ENCODE results near the gene OR2AJ1.
"Not testable (repeated sequence)": the region's sequence is repeated elsewhere in the genome, so short reads cannot be mapped to it uniquely, and the experiment has no call there.

OR2AJ1 gene

DNA sequence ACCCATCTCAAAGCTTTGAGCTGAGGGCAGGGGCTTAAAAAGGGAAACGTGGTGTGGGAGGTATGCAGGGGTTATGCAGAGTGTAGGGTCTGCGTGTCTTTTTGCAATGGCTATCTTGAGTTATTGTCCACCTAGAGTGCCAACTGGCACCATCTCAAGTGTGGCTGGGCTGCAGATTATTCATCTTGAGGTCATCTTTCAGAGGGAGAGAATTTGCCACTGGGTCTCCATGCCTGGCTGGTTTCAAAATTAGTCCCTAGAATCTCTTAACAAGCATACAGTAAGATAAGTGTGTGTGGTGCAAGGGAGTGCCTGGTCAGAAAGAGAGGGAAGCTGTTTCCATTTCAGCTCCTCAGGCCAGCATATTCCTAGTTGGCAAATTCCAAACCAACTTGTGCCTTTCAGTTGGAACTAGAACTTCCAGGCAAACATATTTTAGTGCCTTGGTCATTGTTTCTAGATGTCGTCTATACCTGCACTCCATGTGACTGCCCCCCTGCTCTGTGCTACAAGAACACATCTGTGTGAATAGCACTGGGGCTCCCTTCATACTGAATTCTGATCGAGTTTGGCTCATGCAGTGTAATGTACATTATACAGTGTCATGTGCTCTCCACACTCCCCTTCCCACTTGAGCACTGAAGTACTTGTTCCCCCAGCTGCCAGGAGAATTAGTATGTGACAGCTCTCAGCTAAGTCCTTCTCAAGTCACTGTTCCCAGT lies 9.6 kb upstream of the OR2AJ1 start:
- Histone ChIP-seq H3K4me1 (ENCODE audit: control insufficient read depth, insufficient read depth, low read length) (no peaks in the 10 kb centered on the region), H3K9me3 (ENCODE audit: control insufficient read depth, insufficient read depth, low read depth, low read length) (peaks cover 38% of the 10 kb centered on the region), H3K27me3 (ENCODE audit: control insufficient read depth, insufficient read depth, low read length) (no peaks in the 10 kb centered on the region), H3K36me3 (ENCODE audit: control insufficient read depth, insufficient read depth, low read length) (no peaks in the 10 kb centered on the region), H3K27ac (ENCODE audit: low read depth, low read length) (no peak overlapping the region), H3K4me3 (ENCODE audit: low read depth, low read length) (no peak overlapping the region), H3K9ac (ENCODE audit: low read length) (no peak overlapping the region)

GRCh38 chr1:247919952-247920351 lies 4.7 kb upstream of the OR2AJ1 start, which contains the start of gene OR2T8:
Gene OR2T8 (plus strand): TSS chr1:247920252. CDS start chr1:247921018, 766 bp downstream.
- no peaks in the 10 kb centered on the region for H3K36me3 ChIP-seq (ENCODE audit: control insufficient read depth, insufficient read depth, low read length)
- no peaks in the 10 kb centered on the region for H3K27me3 ChIP-seq (ENCODE audit: control insufficient read depth, insufficient read depth, low read length)
- no peaks in the 10 kb centered on the region for H3K4me1 ChIP-seq (ENCODE audit: control insufficient read depth, insufficient read depth, low read length)
- H3K9ac ChIP-seq (ENCODE audit: low read length): no peak within 1 kb of the TSS
- no peak within 1 kb of the TSS for H3K27ac ChIP-seq (ENCODE audit: low read depth, low read length)
- peaks cover 19% of the 10 kb centered on the region; the same call in 1 of the 2 replicates for H3K9me3 ChIP-seq (ENCODE audit: control insufficient read depth, insufficient read depth, low read depth, low read length)
- no peak within 1 kb of the TSS for H3K4me3 ChIP-seq (ENCODE audit: low read depth, low read length)

GRCh38 chr1:247923941-247924340 lies 748 bp upstream of the OR2AJ1 start:
- Histone ChIP-seq H3K36me3 (ENCODE audit: control insufficient read depth, insufficient read depth, low read length) (no peaks in the 10 kb centered on the region), H3K9ac (ENCODE audit: low read length) (no peak overlapping the region), H3K4me3 (ENCODE audit: low read depth, low read length) (no peak overlapping the region), H3K27ac (ENCODE audit: low read depth, low read length) (no peak overlapping the region), H3K27me3 (ENCODE audit: control insufficient read depth, insufficient read depth, low read length) (no peaks in the 10 kb centered on the region; the same call in 1 of the 2 replicates), H3K4me1 (ENCODE audit: control insufficient read depth, insufficient read depth, low read length) (no peaks in the 10 kb centered on the region), H3K9me3 (ENCODE audit: control insufficient read depth, insufficient read depth, low read depth, low read length) (peaks cover 11% of the 10 kb centered on the region; the same call in 1 of the 2 replicates)

DNA sequence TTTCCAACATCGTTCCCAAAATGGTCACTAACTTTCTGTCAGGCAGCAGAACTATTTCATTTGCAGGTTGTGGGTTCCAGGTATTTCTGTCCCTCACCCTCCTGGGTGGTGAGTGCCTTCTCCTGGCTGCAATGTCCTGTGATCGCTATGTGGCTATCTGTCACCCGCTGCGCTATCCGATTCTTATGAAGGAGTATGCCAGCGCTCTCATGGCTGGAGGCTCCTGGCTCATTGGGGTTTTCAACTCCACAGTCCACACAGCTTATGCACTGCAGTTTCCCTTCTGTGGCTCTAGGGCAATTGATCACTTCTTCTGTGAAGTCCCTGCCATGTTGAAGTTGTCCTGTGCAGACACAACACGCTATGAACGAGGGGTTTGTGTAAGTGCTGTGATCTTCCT lies 9.3 kb downstream of the OR2AJ1 start:
- Histone ChIP-seq H3K4me3 (ENCODE audit: low read depth, low read length) (no peak overlapping the region), H3K4me1 (ENCODE audit: control insufficient read depth, insufficient read depth, low read length) (no peaks in the 10 kb centered on the region), H3K27ac (ENCODE audit: low read depth, low read length) (no peak overlapping the region), H3K9me3 (ENCODE audit: control insufficient read depth, insufficient read depth, low read depth, low read length) (peaks cover 29% of the 10 kb centered on the region), H3K27me3 (ENCODE audit: control insufficient read depth, insufficient read depth, low read length) (no peaks in the 10 kb centered on the region; the same call in 1 of the 2 replicates), H3K9ac (ENCODE audit: low read length) (no peak overlapping the region), H3K36me3 (ENCODE audit: control insufficient read depth, insufficient read depth, low read length) (no peaks in the 10 kb centered on the region)

DNA sequence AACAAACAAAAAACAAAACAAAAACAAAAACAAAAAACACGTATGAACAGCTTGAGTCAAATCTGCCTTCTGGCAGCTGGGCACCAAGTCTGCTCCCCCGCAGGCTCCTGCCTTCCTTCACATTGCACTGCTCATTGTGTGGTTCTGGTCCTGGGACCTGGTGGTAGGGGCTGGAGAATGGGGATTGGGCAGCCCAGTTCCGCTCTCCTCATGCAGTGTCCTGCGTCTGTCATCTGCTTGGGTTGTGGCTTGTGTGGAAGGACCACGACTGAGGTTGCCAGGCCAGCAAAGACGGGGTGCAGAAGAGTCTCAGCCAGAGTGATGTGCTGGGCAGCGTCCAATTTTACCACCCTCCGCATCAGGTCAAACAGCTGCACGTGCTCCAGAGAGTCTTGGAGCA lies 11.1 kb downstream of the OR2AJ1 start:
- no peaks in the 10 kb centered on the region for H3K36me3 ChIP-seq (ENCODE audit: control insufficient read depth, insufficient read depth, low read length)
- H3K9ac ChIP-seq (ENCODE audit: low read length): no peak overlapping the region
- H3K27ac ChIP-seq (ENCODE audit: low read depth, low read length): no peak overlapping the region
- H3K4me1 ChIP-seq (ENCODE audit: control insufficient read depth, insufficient read depth, low read length): no peaks in the 10 kb centered on the region
- no peak overlapping the region for H3K4me3 ChIP-seq (ENCODE audit: low read depth, low read length)
- H3K27me3 ChIP-seq (ENCODE audit: control insufficient read depth, insufficient read depth, low read length): peaks cover 3% of the 10 kb centered on the region; the same call in 1 of the 2 replicates
- peaks cover 31% of the 10 kb centered on the region for H3K9me3 ChIP-seq (ENCODE audit: control insufficient read depth, insufficient read depth, low read depth, low read length)

- peaks cover 32% of the 10 kb centered on the region for H3K9me3 ChIP-seq (ENCODE audit: control insufficient read depth, insufficient read depth, low read depth, low read length)
- H3K36me3 ChIP-seq (ENCODE audit: control insufficient read depth, insufficient read depth, low read length): no peaks in the 10 kb centered on the region
- no peak overlapping the region for H3K9ac ChIP-seq (ENCODE audit: low read length)
- H3K27me3 ChIP-seq (ENCODE audit: control insufficient read depth, insufficient read depth, low read length): peaks cover 3% of the 10 kb centered on the region; the same call in 1 of the 2 replicates
- no peak overlapping the region for H3K4me3 ChIP-seq (ENCODE audit: low read depth, low read length)
- H3K27ac ChIP-seq (ENCODE audit: low read depth, low read length): no peak overlapping the region
- H3K4me1 ChIP-seq (ENCODE audit: control insufficient read depth, insufficient read depth, low read length): no peaks in the 10 kb centered on the region
Measured at GRCh38 chr1:247936415-247936814, 11.7 kb downstream of the OR2AJ1 start.

GRCh38 chr1:247936965-247937734 lies 12.5 kb downstream of the OR2AJ1 start:
- peaks cover 32% of the 10 kb centered on the region for H3K9me3 ChIP-seq (ENCODE audit: control insufficient read depth, insufficient read depth, low read depth, low read length)
- H3K27me3 ChIP-seq (ENCODE audit: control insufficient read depth, insufficient read depth, low read length); H3K27ac ChIP-seq (ENCODE audit: low read depth, low read length); H3K4me1 ChIP-seq (ENCODE audit: control insufficient read depth, insufficient read depth, low read length); H3K36me3 ChIP-seq (ENCODE audit: control insufficient read depth, insufficient read depth, low read length): not testable (repeated sequence)
- H3K9ac ChIP-seq (ENCODE audit: low read length): peak overlapping the region; percentile 61
- H3K4me3 ChIP-seq (ENCODE audit: low read depth, low read length): peak overlapping the region; percentile 80

- H3K27ac ChIP-seq (ENCODE audit: low read depth, low read length): no peak overlapping the region
- peaks cover 3% of the 10 kb centered on the region; the same call in 1 of the 2 replicates for H3K27me3 ChIP-seq (ENCODE audit: control insufficient read depth, insufficient read depth, low read length)
- no peak overlapping the region for H3K4me3 ChIP-seq (ENCODE audit: low read depth, low read length)
- no peaks in the 10 kb centered on the region for H3K36me3 ChIP-seq (ENCODE audit: control insufficient read depth, insufficient read depth, low read length)
- no peak overlapping the region for H3K9ac ChIP-seq (ENCODE audit: low read length)
- no peaks in the 10 kb centered on the region for H3K4me1 ChIP-seq (ENCODE audit: control insufficient read depth, insufficient read depth, low read length)
- H3K9me3 ChIP-seq (ENCODE audit: control insufficient read depth, insufficient read depth, low read depth, low read length): peaks cover 19% of the 10 kb centered on the region; the same call in 1 of the 2 replicates
Measured at GRCh38 chr1:247942624-247943023, 17.9 kb downstream of the OR2AJ1 start.

DNA sequence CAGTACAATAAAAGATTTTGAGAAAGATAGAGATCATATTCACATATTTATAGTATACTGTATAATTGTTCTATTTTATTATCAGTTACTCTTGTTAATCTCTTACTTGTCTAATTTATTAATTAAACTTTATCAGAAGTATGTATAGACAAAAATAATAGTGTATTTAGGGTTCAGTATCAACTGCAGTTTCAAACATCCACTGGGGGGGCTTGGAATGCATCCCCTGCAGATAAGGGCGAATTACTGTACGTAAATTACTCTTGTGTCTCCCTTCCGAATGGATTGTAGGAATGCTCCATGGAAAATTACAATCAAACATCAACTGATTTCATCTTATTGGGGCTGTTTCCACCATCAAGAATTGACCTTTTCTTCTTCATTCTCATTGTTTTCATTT lies 23.9 kb downstream of the OR2AJ1 start, which contains the start of gene OR2L8:
TSS of gene OR2L8 (plus strand) at position 301 of the 400 bp plus-strand sequence. CDS start at position 301, 0 bp downstream.
- Histone ChIP-seq H3K36me3 (ENCODE audit: control insufficient read depth, insufficient read depth, low read length) (no peaks in the 10 kb centered on the region), H3K9me3 (ENCODE audit: control insufficient read depth, insufficient read depth, low read depth, low read length) (peaks cover 27% of the 10 kb centered on the region; the same call in 1 of the 2 replicates), H3K9ac (ENCODE audit: low read length) (no peak within 1 kb of the TSS), H3K27me3 (ENCODE audit: control insufficient read depth, insufficient read depth, low read length) (no peaks in the 10 kb centered on the region), H3K27ac (ENCODE audit: low read depth, low read length) (no peak within 1 kb of the TSS), H3K4me1 (ENCODE audit: control insufficient read depth, insufficient read depth, low read length) (no peaks in the 10 kb centered on the region), H3K4me3 (ENCODE audit: low read depth, low read length) (no peak within 1 kb of the TSS)

GRCh38 chr1:247953408-247953807 lies 28.7 kb downstream of the OR2AJ1 start:
- H3K4me1 ChIP-seq (ENCODE audit: control insufficient read depth, insufficient read depth, low read length): no peaks in the 10 kb centered on the region
- no peaks in the 10 kb centered on the region for H3K27me3 ChIP-seq (ENCODE audit: control insufficient read depth, insufficient read depth, low read length)
- H3K4me3 ChIP-seq (ENCODE audit: low read depth, low read length): no peak overlapping the region
- peaks cover 15% of the 10 kb centered on the region; the same call in 1 of the 2 replicates for H3K9me3 ChIP-seq (ENCODE audit: control insufficient read depth, insufficient read depth, low read depth, low read length)
- H3K27ac ChIP-seq (ENCODE audit: low read depth, low read length): no peak overlapping the region
- no peak overlapping the region for H3K9ac ChIP-seq (ENCODE audit: low read length)
- no peaks in the 10 kb centered on the region for H3K36me3 ChIP-seq (ENCODE audit: control insufficient read depth, insufficient read depth, low read length)

GRCh38 chr1:247961791-247962190 lies 37.1 kb downstream of the OR2AJ1 start:
- Histone ChIP-seq H3K27ac (ENCODE audit: low read depth, low read length) (no peak overlapping the region), H3K4me1 (ENCODE audit: control insufficient read depth, insufficient read depth, low read length) (no peaks in the 10 kb centered on the region), H3K4me3 (ENCODE audit: low read depth, low read length) (no peak overlapping the region), H3K9ac (ENCODE audit: low read length) (no peak overlapping the region), H3K9me3 (ENCODE audit: control insufficient read depth, insufficient read depth, low read depth, low read length) (peaks cover 19% of the 10 kb centered on the region; the same call in 1 of the 2 replicates), H3K27me3 (ENCODE audit: control insufficient read depth, insufficient read depth, low read length) (no peaks in the 10 kb centered on the region), H3K36me3 (ENCODE audit: control insufficient read depth, insufficient read depth, low read length) (no peaks in the 10 kb centered on the region)
